Left lung (tissue), 10 donors: ENCODE results near the gene APLP2. TPM values are rescaled to one million over a fixed set of nuclear protein-coding genes. Genes with fewer than 3 reads are reported as not detected.
"Not testable (repeated sequence)": the region's sequence is repeated elsewhere in the genome, so short reads cannot be mapped to it uniquely, and the experiment has no call there.

ENCODE experiments used
- ATAC-seq: fragments of 200-7000 bp; cut with Tn5 transposase; one replicate; pipeline ENCODE4 v1.9.1; 2020; ENCODE audit warnings: moderate library complexity
- DNase-seq, 4 donors: peaks; one replicate each; pipeline ENCODE4 v3.0.0-alpha.2; 2013 to 2020
- H3K27ac ChIP-seq, 2 donors: fragments of 200-600 bp; sonication (generic) in 1 of 2; one replicate each; pipeline versions ENCODE4 v1.5.0 to v1.8.0; 2020 to 2021
- H3K27me3 ChIP-seq, 2 donors: fragments of 200-600 bp; sonication (generic) in 1 of 2; one replicate each; pipeline versions ENCODE4 v1.5.0 to v1.8.0; 2020 to 2021
- H3K36me3 ChIP-seq, 2 donors: fragments of 200-600 bp; sonication (generic) in 1 of 2; one replicate each; pipeline versions ENCODE4 v1.5.0 to v1.8.0; 2020 to 2021
- H3K4me1 ChIP-seq, 2 donors: fragments of 200-600 bp; one replicate each; pipeline ENCODE4 v1.8.0; 2021
- H3K4me3 ChIP-seq, 2 donors: fragments of 200-600 bp; sonication (generic) in 1 of 2; one replicate each; pipeline versions ENCODE4 v1.5.0 to v1.8.0; 2020 to 2021; ENCODE audit warnings: mild to moderate bottlenecking in 1 of 2
- H3K9me3 ChIP-seq, 2 donors: fragments of 200-600 bp; sonication (generic) in 1 of 2; one replicate each; pipeline versions ENCODE4 v1.5.0 to v1.8.0; 2020 to 2021
- CTCF ChIP-seq, 2 donors: fragments of 200-600 bp; sonication (generic) in 1 of 2; IDR thresholded peaks; one replicate each; pipeline versions ENCODE4 v1.5.0 to v1.8.0; 2021; ENCODE audit warnings: antibody characterized with exemption in 2 of 2
- intact Hi-C, 2 donors: fragments of 100-400 bp; cut with DNase I; formaldehyde crosslinking; loops; one replicate each; pipeline versions ENCODE4 v1.11.2 to v1.14.2; 2022
- polyA plus RNA-seq, 6 donors: library from polyadenylated mRNA; unstranded; fragments of 120-200 nt; gene quantifications; one replicate each; pipeline ENCODE4 v1.2.1, GENCODE V29; 2013; ENCODE audit not compliant: insufficient read length in 6 of 6
- total RNA-seq, 2 donors: library from RNA; stranded (reverse); fragmentation: NEBNext Ultra II Directional; extraction: Animal tissue kit (Norgen Biotek cat#: 25700); gene quantifications; one replicate each; pipeline ENCODE4 v1.2.1, GENCODE V29; 2021
- donor health status: DM: no; HTN: yes; CAD: no.
- donor health status: DM: no; HTN: no; CAD: no.

Gene APLP2
- total and polyA plus RNA-seq, 8 donors, result 405 to 646 (median 486) TPM

- Histone ChIP-seq H3K27ac (no peak overlapping the region), H3K4me3 (no peak overlapping the region), H3K4me1 (peaks cover 15 to 68% of the 10 kb centered on the region in 2 donors), H3K9me3 (no peaks in the 10 kb centered on the region), H3K36me3 (no peaks in the 10 kb centered on the region), H3K27me3 (no peaks in the 10 kb centered on the region)
- ATAC-seq (no peak), DNase-seq (no peak)
- TF ChIP-seq CTCF (IDR thresholded peaks at IDR 0.05), result no peak
- intact Hi-C loops, result no loop called here
Observed at GRCh38 chr11:130089674-130090073, 20.0 kb downstream of the APLP2 start.

GRCh38 chr11:130090517-130090916, 20.8 kb downstream of the APLP2 start:
- DNase-seq, H3K27ac ChIP-seq, H3K27me3 ChIP-seq, ATAC-seq, H3K36me3 ChIP-seq, H3K9me3 ChIP-seq, intact Hi-C loops, H3K4me3 ChIP-seq: not testable (repeated sequence)
- H3K4me1 ChIP-seq, result peaks cover 15 to 70% of the 10 kb centered on the region in 2 donors

- ATAC-seq, H3K9me3 ChIP-seq, H3K36me3 ChIP-seq, H3K4me3 ChIP-seq, intact Hi-C loops, DNase-seq, H3K27me3 ChIP-seq, H3K27ac ChIP-seq: not testable (repeated sequence)
- peaks cover 15 to 70% of the 10 kb centered on the region in 2 donors for H3K4me1 ChIP-seq
Observed at GRCh38 chr11:130091169-130091568, 21.5 kb downstream of the APLP2 start.

- TF ChIP-seq CTCF (IDR thresholded peaks at IDR 0.05), result no peak
- peaks cover 9 to 69% of the 10 kb centered on the region in 2 donors for H3K4me1 ChIP-seq
- DNase-seq, result no peak
Observed at GRCh38 chr11:130092661-130093060, 23.0 kb downstream of the APLP2 start.

GRCh38 chr11:130094614-130095013, 24.9 kb downstream of the APLP2 start:
- intact Hi-C loops, result no loop called here
- no peak for DNase-seq
- Histone ChIP-seq H3K9me3 (no peaks in the 10 kb centered on the region), H3K36me3 (no peaks in the 10 kb centered on the region), H3K4me1 (peaks cover 8 to 71% of the 10 kb centered on the region in 2 donors), H3K4me3 (no peak overlapping the region), H3K27me3 (no peaks in the 10 kb centered on the region), H3K27ac (peak overlapping the region in 1 of 2 donors; percentile 61)
- TF ChIP-seq CTCF (IDR thresholded peaks at IDR 0.05), result no peak
- ATAC-seq, result peak; percentile 54

More at GRCh38 chr11:130092661-130093060, 23.0 kb downstream of the APLP2 start:
- Histone ChIP-seq H3K4me3 (no peak overlapping the region), H3K27me3 (no peaks in the 10 kb centered on the region), H3K9me3 (no peaks in the 10 kb centered on the region), H3K36me3 (no peaks in the 10 kb centered on the region), H3K27ac (no peak overlapping the region)
- no peak for ATAC-seq
- intact Hi-C loops, result no loop called here

- peak overlapping the region in 1 of 2 donors; percentile 61 for H3K27ac ChIP-seq
- H3K4me3 ChIP-seq, result no peak overlapping the region
- no peaks in the 10 kb centered on the region for H3K9me3 ChIP-seq
- ATAC-seq (no peak), DNase-seq (no peak)
- intact Hi-C loops, result no loop called here
- no peak for TF ChIP-seq CTCF (IDR thresholded peaks at IDR 0.05)
- H3K4me1 ChIP-seq, result peaks cover 8 to 70% of the 10 kb centered on the region in 2 donors
- no peaks in the 10 kb centered on the region for H3K27me3 ChIP-seq
- H3K36me3 ChIP-seq, result no peaks in the 10 kb centered on the region
Observed at GRCh38 chr11:130095326-130095725, 25.6 kb downstream of the APLP2 start.
